Activated CD4-positive, alpha-beta T cell treated with anti-CD3 and anti-CD28 coated beads, Interleukin-2, amount 10 ng/mL, durations not matched to agents 7 days and 5 days (primary cell): Measurements from ENCODE around the gene EPB41L4B. TPM values are rescaled to one million over a fixed set of nuclear protein-coding genes. Genes with fewer than 3 reads are reported as not detected.

Experiments used
- CTCF ChIA-PET: fragments of 350-600 bp; sonication (Branson Sonifier 250); formaldehyde crosslinking; loops from one replicate; lab custom pipeline; 2021; ENCODE audit warnings: antibody characterized with exemption; lab: Charles Lee
- POLR2A ChIA-PET: fragments of 350-600 bp; sonication (Branson Sonifier 250); formaldehyde crosslinking; loops from one replicate; lab custom pipeline; 2021; ENCODE audit warnings: antibody characterized with exemption; lab: Charles Lee
- DNase-seq: peaks from one replicate; pipeline ENCODE4 v3.0.0-alpha.2; 2020
- H3K27ac Mint-ChIP-seq: one replicate; pipeline ENCODE4 v1.8.0; 2021; ENCODE audit warnings: mild to moderate bottlenecking, moderate library complexity, mixed read lengths
- H3K27me3 Mint-ChIP-seq: one replicate; pipeline ENCODE4 v1.8.0; 2021; ENCODE audit warnings: mixed read lengths
- H3K36me3 Mint-ChIP-seq: one replicate; pipeline ENCODE4 v1.8.0; 2021; ENCODE audit warnings: low read depth, mixed read lengths
- H3K4me1 Mint-ChIP-seq: one replicate; pipeline ENCODE4 v1.8.0; 2021; ENCODE audit warnings: mixed read lengths
- H3K4me3 Mint-ChIP-seq: one replicate; pipeline ENCODE4 v1.8.0; 2021; ENCODE audit warnings: mild to moderate bottlenecking, moderate library complexity, mixed read lengths
- H3K9me3 Mint-ChIP-seq: one replicate; pipeline ENCODE4 v1.8.0; 2021; ENCODE audit warnings: mixed read lengths
- total RNA-seq, 2 experiments: library from RNA; stranded (reverse); gene quantifications; one replicate each; pipeline ENCODE4 v1.2.3, GENCODE V29; 2021

EPB41L4B gene
- total RNA-seq, 2 experiments from 2014 or later: not detected

DNA sequence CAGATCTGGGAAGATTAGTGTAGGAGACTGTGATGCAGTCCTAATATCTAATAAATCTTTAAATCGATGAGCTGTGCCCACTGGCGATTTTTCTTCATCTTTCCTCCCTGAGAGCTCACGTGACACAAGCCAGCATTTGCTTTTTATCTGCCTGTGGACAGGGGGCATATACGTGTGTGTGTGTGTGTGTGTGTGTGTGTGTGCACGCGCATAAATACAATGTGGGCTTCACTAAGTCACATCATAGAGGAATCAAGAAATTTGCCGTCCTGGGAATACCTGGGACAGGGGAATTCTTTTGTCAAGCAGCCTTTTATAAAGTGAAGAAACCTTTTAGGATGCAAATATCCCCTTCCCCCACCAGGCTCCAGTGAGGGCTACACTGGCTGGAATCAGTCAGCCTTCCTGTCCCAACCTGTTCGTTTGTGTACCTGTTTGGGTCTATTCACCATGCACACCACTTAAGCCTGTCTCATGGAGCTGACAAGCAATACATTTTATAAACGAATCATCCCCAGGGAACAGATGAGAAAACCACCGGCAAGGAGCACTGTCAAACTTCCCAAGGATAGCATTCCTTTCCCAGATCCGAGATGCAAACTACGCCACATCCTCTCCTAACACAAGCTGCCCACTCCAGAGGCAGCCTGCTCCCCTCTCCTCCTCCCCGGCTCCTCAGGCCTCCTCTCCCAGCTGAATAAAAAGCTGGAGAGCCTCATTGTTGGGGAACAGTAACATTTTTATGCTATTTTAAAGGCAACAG lies 2.7 kb downstream of the EPB41L4B start:
- DNase-seq: no peak
- Mint-ChIP-seq H3K27ac (no peak overlapping the region), H3K4me1 (peaks cover 13% of the 10 kb centered on the region), H3K36me3 (no peaks in the 10 kb centered on the region), H3K27me3 (peaks cover 65% of the 10 kb centered on the region), H3K4me3 (no peak overlapping the region), H3K9me3 (no peaks in the 10 kb centered on the region)
- ChIA-PET POLR2A (no interaction called here), CTCF (interaction anchor here (0.5 kb wide), 1 partner anchor 151 kb away, joined by 3 read pairs; no protein-coding TSS in a partner anchor)

- no peak for DNase-seq
- Mint-ChIP-seq H3K4me1 (peaks cover 15% of the 10 kb centered on the region), H3K27ac (no peak overlapping the region), H3K27me3 (peaks cover 66% of the 10 kb centered on the region), H3K36me3 (no peaks in the 10 kb centered on the region), H3K4me3 (no peak overlapping the region), H3K9me3 (no peaks in the 10 kb centered on the region)
- ChIA-PET POLR2A (no interaction called here), CTCF (interaction anchor here (0.5 kb wide), 1 partner anchor 152 kb away, joined by 3 read pairs; no protein-coding TSS in a partner anchor)
Observed at GRCh38 chr9:109317311-109317978, 3.4 kb downstream of the EPB41L4B start.

GRCh38 chr9:109316207-109316640 lies 4.6 kb downstream of the EPB41L4B start:
- POLR2A ChIA-PET: no interaction called here
- DNase-seq: no peak
- H3K36me3 Mint-ChIP-seq: no peaks in the 10 kb centered on the region
- H3K27ac Mint-ChIP-seq: no peak overlapping the region
- no peak overlapping the region for H3K4me3 Mint-ChIP-seq
- no peaks in the 10 kb centered on the region for H3K9me3 Mint-ChIP-seq
- CTCF ChIA-PET: interaction anchor here (1.1 kb wide), 1 partner anchor 10 kb away, joined by 3 read pairs; no protein-coding TSS in a partner anchor
- H3K4me1 Mint-ChIP-seq: peaks cover 16% of the 10 kb centered on the region
- peaks cover 64% of the 10 kb centered on the region for H3K27me3 Mint-ChIP-seq

DNA sequence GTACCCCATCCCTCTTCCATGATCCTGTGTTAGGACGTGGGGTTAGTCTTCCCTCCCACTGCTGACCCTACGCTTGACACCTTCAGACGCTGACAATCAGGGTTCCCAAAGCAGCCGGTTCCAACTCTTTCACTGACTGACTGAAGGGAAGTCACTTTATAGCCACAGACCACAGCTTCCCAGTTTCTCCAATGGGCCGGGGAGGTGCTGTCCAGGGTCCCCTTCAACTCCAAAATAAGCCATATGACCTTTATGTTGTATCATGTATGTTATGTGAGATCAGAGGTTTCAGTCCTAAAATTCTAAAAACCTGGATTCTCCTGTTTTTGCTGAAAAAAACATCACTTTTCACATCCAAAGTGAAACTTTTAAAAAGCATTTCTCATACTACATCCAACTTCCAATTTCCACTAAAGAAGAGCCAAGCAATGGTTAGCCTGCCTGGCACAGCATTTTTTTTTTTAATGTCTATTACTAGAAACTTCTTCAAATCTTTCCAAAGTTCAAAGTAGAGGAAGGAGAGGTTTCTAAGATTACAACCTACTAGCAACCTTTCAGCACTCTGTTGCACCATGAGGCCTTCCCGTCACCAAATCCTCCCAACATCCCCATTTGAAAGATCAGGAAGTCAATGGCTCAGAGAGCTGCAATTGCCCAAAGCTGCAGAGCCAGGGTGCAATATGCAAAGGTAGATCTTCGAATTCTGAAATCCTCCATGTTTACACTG lies 5.2 kb downstream of the EPB41L4B start:
- POLR2A ChIA-PET: no interaction called here
- no peaks in the 10 kb centered on the region for H3K36me3 Mint-ChIP-seq
- H3K9me3 Mint-ChIP-seq: no peaks in the 10 kb centered on the region
- H3K4me1 Mint-ChIP-seq: peaks cover 13% of the 10 kb centered on the region
- no peak overlapping the region for H3K4me3 Mint-ChIP-seq
- CTCF ChIA-PET: interaction anchor here (0.8 to 1.1 kb wide), 2 partner anchors 9 to 69 kb away, joined by 3 to 4 read pairs; no protein-coding TSS in a partner anchor
- H3K27ac Mint-ChIP-seq: no peak overlapping the region
- H3K27me3 Mint-ChIP-seq: peaks cover 64% of the 10 kb centered on the region
- DNase-seq: no peak

- no peak for DNase-seq
- CTCF ChIA-PET: no interaction called here
- Mint-ChIP-seq H3K4me1 (peaks cover 9% of the 10 kb centered on the region), H3K9me3 (no peaks in the 10 kb centered on the region), H3K36me3 (no peaks in the 10 kb centered on the region), H3K4me3 (no peak overlapping the region), H3K27me3 (peaks cover 63% of the 10 kb centered on the region), H3K27ac (no peak overlapping the region)
- POLR2A ChIA-PET: no interaction called here
Observed at GRCh38 chr9:109314011-109314531, 6.8 kb downstream of the EPB41L4B start.

GRCh38 chr9:109313351-109313750 lies 7.5 kb downstream of the EPB41L4B start:
- H3K27me3 Mint-ChIP-seq: peaks cover 58% of the 10 kb centered on the region
- no peak for DNase-seq
- POLR2A ChIA-PET: no interaction called here
- no peak overlapping the region for H3K4me3 Mint-ChIP-seq
- no peak overlapping the region for H3K27ac Mint-ChIP-seq
- H3K9me3 Mint-ChIP-seq: no peaks in the 10 kb centered on the region
- CTCF ChIA-PET: no interaction called here
- peaks cover 6% of the 10 kb centered on the region for H3K4me1 Mint-ChIP-seq
- H3K36me3 Mint-ChIP-seq: no peaks in the 10 kb centered on the region

DNA sequence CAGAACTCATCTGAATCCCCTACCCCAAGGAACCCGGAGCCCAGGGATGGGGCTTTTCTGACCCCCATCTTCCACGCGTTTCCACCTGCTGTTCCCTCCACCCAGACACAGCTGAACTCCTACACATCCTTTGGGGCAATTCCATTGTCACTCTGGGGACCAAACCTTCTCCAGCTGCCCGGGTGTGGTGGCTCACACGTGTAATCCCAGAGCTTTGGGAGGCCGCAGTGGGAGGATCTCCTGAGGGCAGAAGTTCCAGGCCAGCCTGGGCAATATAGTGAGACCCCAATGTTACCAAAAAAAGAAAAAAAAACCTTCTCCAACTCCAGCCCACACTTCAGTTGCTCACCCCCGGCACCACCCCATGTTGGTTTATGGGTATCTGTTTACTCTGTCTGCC lies 8.1 kb downstream of the EPB41L4B start:
- CTCF ChIA-PET: no interaction called here
- H3K27me3 Mint-ChIP-seq: peaks cover 56% of the 10 kb centered on the region
- H3K36me3 Mint-ChIP-seq: no peaks in the 10 kb centered on the region

DNA sequence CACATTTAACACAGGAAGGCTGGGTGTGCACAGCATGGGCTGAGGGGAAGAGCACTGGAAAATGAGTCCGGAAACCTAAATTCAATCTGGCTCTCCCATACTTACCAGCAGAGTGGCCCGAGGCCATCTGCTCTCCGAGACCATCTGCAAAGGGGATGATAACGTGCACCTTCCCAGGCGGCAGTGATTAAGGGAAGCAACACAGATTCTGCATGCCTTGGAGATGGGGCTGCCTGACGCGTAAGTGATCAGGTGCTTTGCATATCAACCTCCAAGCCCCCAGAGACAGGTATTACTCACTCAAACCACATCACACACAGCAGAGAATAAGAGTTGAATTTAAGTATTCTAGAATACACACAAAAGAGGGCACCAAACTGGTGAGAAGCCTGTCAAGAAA lies 9.1 kb downstream of the EPB41L4B start:
- H3K36me3 Mint-ChIP-seq: no peaks in the 10 kb centered on the region
- peaks cover 46% of the 10 kb centered on the region for H3K27me3 Mint-ChIP-seq
- H3K4me3 Mint-ChIP-seq: no peak overlapping the region
- H3K4me1 Mint-ChIP-seq: peaks cover 6% of the 10 kb centered on the region
- no peaks in the 10 kb centered on the region for H3K9me3 Mint-ChIP-seq
- POLR2A ChIA-PET: no interaction called here
- CTCF ChIA-PET: no interaction called here
- DNase-seq: no peak
- H3K27ac Mint-ChIP-seq: no peak overlapping the region

More for the DNA sequence above, 8.1 kb downstream of the EPB41L4B start:
- H3K9me3 Mint-ChIP-seq: no peaks in the 10 kb centered on the region
- H3K4me3 Mint-ChIP-seq: no peak overlapping the region
- no peak overlapping the region for H3K27ac Mint-ChIP-seq
- DNase-seq: no peak
- POLR2A ChIA-PET: no interaction called here
- H3K4me1 Mint-ChIP-seq: peaks cover 6% of the 10 kb centered on the region

- H3K9me3 Mint-ChIP-seq: no peaks in the 10 kb centered on the region
- H3K4me3 Mint-ChIP-seq: no peak overlapping the region
- POLR2A ChIA-PET: no interaction called here
- DNase-seq: no peak
- CTCF ChIA-PET: interaction anchor here (0.7 kb wide), 1 partner anchor 14 kb away, joined by 5 read pairs; no protein-coding TSS in a partner anchor
- H3K4me1 Mint-ChIP-seq: peaks cover 6% of the 10 kb centered on the region
- no peaks in the 10 kb centered on the region for H3K36me3 Mint-ChIP-seq
- no peak overlapping the region for H3K27ac Mint-ChIP-seq
- peaks cover 44% of the 10 kb centered on the region for H3K27me3 Mint-ChIP-seq
Observed at GRCh38 chr9:109311286-109311685, 9.6 kb downstream of the EPB41L4B start.

GRCh38 chr9:109310486-109310901 lies 10.4 kb downstream of the EPB41L4B start:
- H3K9me3 Mint-ChIP-seq: no peaks in the 10 kb centered on the region
- POLR2A ChIA-PET: no interaction called here
- CTCF ChIA-PET: interaction anchor here (0.7 kb wide), 1 partner anchor 13 kb away, joined by 5 read pairs; no protein-coding TSS in a partner anchor

GRCh38 chr9:109309282-109309681 lies 11.6 kb downstream of the EPB41L4B start:
- H3K27me3 Mint-ChIP-seq: peaks cover 34% of the 10 kb centered on the region
- CTCF ChIA-PET: no interaction called here
- peaks cover 6% of the 10 kb centered on the region for H3K4me1 Mint-ChIP-seq
- H3K27ac Mint-ChIP-seq: no peak overlapping the region
- DNase-seq: no peak
- H3K9me3 Mint-ChIP-seq: no peaks in the 10 kb centered on the region
- no peaks in the 10 kb centered on the region for H3K36me3 Mint-ChIP-seq
- no peak overlapping the region for H3K4me3 Mint-ChIP-seq
- POLR2A ChIA-PET: no interaction called here

More at GRCh38 chr9:109310486-109310901, 10.4 kb downstream of the EPB41L4B start:
- Mint-ChIP-seq H3K27me3 (peaks cover 36% of the 10 kb centered on the region), H3K36me3 (no peaks in the 10 kb centered on the region), H3K4me3 (no peak overlapping the region), H3K27ac (no peak overlapping the region), H3K4me1 (peaks cover 6% of the 10 kb centered on the region)
- DNase-seq: no peak

- no peaks in the 10 kb centered on the region for H3K36me3 Mint-ChIP-seq
- H3K27me3 Mint-ChIP-seq: peaks cover 30% of the 10 kb centered on the region
- no peak overlapping the region for H3K27ac Mint-ChIP-seq
- POLR2A ChIA-PET: no interaction called here
- H3K9me3 Mint-ChIP-seq: no peaks in the 10 kb centered on the region
- DNase-seq: no peak
- H3K4me1 Mint-ChIP-seq: peaks cover 5% of the 10 kb centered on the region
- no peak overlapping the region for H3K4me3 Mint-ChIP-seq
- CTCF ChIA-PET: no interaction called here
Observed at GRCh38 chr9:109307380-109308240, 13.2 kb downstream of the EPB41L4B start.
